Ovary (tissue), 9 donors: ENCODE results near the gene NLRP9. TPM values are rescaled to one million over a fixed set of nuclear protein-coding genes. Genes with fewer than 3 reads are reported as not detected.

Source experiments
- DNase-seq, 5 donors: peaks; one replicate each; pipeline ENCODE4 v3.0.0-alpha.2; 2019 to 2020
- H3K27ac ChIP-seq, 2 donors: fragments of 200-600 bp; one replicate each; pipeline versions ENCODE4 v1.5.1 to v1.8.0; 2019 to 2022
- H3K27me3 ChIP-seq: fragments of 200-600 bp; one replicate; pipeline ENCODE4 v1.8.0; 2022
- H3K36me3 ChIP-seq: fragments of 200-600 bp; sonication (generic); one replicate; pipeline ENCODE4 v1.5.1; 2019
- H3K4me1 ChIP-seq: one replicate; pipeline ENCODE4 v1.8.1; 2013; ENCODE audit warnings: mild to moderate bottlenecking, moderate library complexity; ENCODE audit not compliant: insufficient read depth
- H3K4me3 ChIP-seq: fragments of 200-600 bp; sonication (generic); one replicate; pipeline ENCODE4 v1.5.1; 2017
- H3K9me3 ChIP-seq, 2 donors: fragments of 200-600 bp in 1 of 2; sonication (generic) in 1 of 2; one replicate each; pipeline versions ENCODE4 v1.5.1 to v1.8.1; 2013 to 2019; ENCODE audit warnings: mild to moderate bottlenecking in 1 of 2, moderate library complexity in 1 of 2
- EP300 ChIP-seq: sonication (generic); formaldehyde crosslinking; IDR thresholded peaks from one replicate; pipeline ENCODE4 v1.6.1; 2017; ENCODE audit warnings: antibody characterized with exemption
- POLR2A ChIP-seq: fragments of 450-650 bp; IDR thresholded peaks from one replicate; pipeline ENCODE4 v1.6.1; 2017; ENCODE audit warnings: antibody characterized with exemption, mild to moderate bottlenecking, moderate library complexity
- WGBS, 3 donors: extraction: QIAGEN DNeasy Blood & Tissue Kit in 1 of 3; methylation state at CpG; one replicate each; pipeline versions ENCODE4 v1.1.5 to v1.1.7; 2013 to 2017; 5-methylcytosine and 5-hydroxymethylcytosine counted together
- intact Hi-C, 4 donors: fragments of 100-400 bp; cut with DNase I; formaldehyde crosslinking; loops; one replicate each; pipeline versions ENCODE4 v1.11.0 to v1.15.1; 2022 to 2023
- polyA plus RNA-seq, 2 donors: library from polyadenylated mRNA; stranded (reverse); fragments of 200-250 nt in 1 of 2; fragments of 350-450 nt in 1 of 2; fragmentation: Illumina TruSeq in 1 of 2; extraction: RNeasy Lipid Tissue Mini Kit (QIAGEN cat#74804) in 1 of 2; gene quantifications; one replicate each; pipeline ENCODE4 v1.2.3, GENCODE V29; 2013 to 2014
- total RNA-seq, 7 donors: library from RNA; depleted of rRNA in 2 of 7; stranded (reverse); fragments of >200 nt in 2 of 7; fragmentation: NEBNext Ultra II Directional in 3 of 7; extraction: Animal tissue kit (Norgen Biotek cat#: 25700) in 3 of 7; gene quantifications; one replicate each; pipeline versions ENCODE4 v1.1.0 to v1.2.4, GENCODE V29; 2016 to 2023
- TF ChIP-seq, protein P1 (sequence below), 3 donors: fragments of 450-650 bp in 2 of 3; fragments of 200-600 bp in 1 of 3; IDR thresholded peaks; one replicate each; pipeline versions ENCODE4 v1.5.1 to v1.8.0; 2016 to 2022; ENCODE audit warnings: antibody characterized with exemption in 3 of 3, mild to moderate bottlenecking in 1 of 3
- donor health status: DM: no; HTN: no; CAD: no; lungs with moderate emphysema.
- donor health status: DM: no; HTN: no; CAD: no.
- donor health status: Bipolar disorder and iron deficiency.
- donor health status: DM: yes; HTN: yes; CAD: no.
- donor health status: DM: no; HTN: no; CAD: no.
- donor health status: DM: yes; HTN: yes; CAD: no.

The NLRP9 gene
- total and polyA plus RNA-seq, 9 donors = 0.17 to 0.80 TPM; not detected in 7

DNA sequence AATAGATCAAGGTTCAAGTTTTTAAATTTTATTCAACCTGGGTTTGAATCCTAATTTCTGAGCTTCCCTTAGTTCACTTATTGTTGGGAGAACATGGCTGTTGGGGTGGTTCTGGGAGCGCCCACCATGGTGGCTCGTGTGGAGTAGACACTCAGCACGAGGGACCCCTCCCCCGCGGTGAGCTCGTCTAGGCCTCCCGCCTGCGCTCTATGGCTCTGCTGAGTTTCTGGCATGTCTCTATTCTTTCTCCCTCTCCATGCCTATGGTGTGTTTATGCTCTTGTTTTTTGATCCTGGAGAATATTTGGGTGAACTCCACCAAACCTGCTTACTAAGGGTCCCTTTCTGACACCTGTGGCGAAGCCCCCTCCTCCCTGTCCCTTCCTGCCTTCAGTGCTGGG is 64.7 kb downstream of the NLRP9 start:
- Histone ChIP-seq H3K4me3 (no peak overlapping the region), H3K4me1 (peaks cover 9% of the 10 kb centered on the region), H3K9me3 (no peaks in the 10 kb centered on the region), H3K27me3 (no peaks in the 10 kb centered on the region), H3K27ac (no peak overlapping the region), H3K36me3 (no peaks in the 10 kb centered on the region)
- no peak for TF ChIP-seq EP300
- TF ChIP-seq POLR2A = no peak
- TF ChIP-seq, protein P1, sequence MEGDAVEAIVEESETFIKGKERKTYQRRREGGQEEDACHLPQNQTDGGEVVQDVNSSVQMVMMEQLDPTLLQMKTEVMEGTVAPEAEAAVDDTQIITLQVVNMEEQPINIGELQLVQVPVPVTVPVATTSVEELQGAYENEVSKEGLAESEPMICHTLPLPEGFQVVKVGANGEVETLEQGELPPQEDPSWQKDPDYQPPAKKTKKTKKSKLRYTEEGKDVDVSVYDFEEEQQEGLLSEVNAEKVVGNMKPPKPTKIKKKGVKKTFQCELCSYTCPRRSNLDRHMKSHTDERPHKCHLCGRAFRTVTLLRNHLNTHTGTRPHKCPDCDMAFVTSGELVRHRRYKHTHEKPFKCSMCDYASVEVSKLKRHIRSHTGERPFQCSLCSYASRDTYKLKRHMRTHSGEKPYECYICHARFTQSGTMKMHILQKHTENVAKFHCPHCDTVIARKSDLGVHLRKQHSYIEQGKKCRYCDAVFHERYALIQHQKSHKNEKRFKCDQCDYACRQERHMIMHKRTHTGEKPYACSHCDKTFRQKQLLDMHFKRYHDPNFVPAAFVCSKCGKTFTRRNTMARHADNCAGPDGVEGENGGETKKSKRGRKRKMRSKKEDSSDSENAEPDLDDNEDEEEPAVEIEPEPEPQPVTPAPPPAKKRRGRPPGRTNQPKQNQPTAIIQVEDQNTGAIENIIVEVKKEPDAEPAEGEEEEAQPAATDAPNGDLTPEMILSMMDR (IDR thresholded peaks at IDR 0.05) = no peak
- DNase-seq = no peak
- WGBS, 3 donors = 76 to 81% (median 76%) methylated on average over 9 of the region's 9 CpGs
- intact Hi-C loops = loop anchor here in 2 of 4 donors (10.0 kb wide), 2 partner anchors 559 to 1469 kb away; partner anchors contain the start of genes PPP1R12C (in 1 of the 2) and RPS9 (in 1 of the 2)

DNA sequence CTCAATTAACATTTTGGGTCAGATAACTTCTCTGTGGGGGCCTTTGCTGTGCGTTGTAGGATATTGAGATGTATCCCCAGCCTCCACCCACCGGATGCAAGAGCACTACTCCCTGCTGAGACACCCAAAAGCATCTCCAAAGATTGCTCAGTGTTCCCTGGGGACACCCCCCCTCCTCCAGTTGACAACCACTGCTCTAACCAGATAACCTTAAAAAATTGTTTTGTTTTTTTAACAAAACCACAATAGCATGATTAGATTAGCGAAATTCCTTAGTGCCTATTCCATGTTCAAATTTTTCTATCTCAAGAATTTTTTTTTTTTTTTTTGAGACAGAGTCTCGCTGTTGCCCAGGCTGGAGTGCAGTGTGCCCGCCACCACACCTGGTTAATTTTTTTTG is 65.8 kb downstream of the NLRP9 start:
- H3K27me3 ChIP-seq = no peaks in the 10 kb centered on the region
- H3K27ac ChIP-seq = no peak overlapping the region
- H3K4me3 ChIP-seq = no peak overlapping the region
- 54 to 67% (median 58%) methylated on average over 5 of the region's 5 CpGs for WGBS, 3 donors
- H3K4me1 ChIP-seq = peaks cover 7% of the 10 kb centered on the region
- no peak for DNase-seq
- H3K9me3 ChIP-seq = no peaks in the 10 kb centered on the region
- TF ChIP-seq, protein P1 (IDR thresholded peaks at IDR 0.05) = no peak
- TF ChIP-seq POLR2A = no peak
- TF ChIP-seq EP300 = no peak
- intact Hi-C loops = loop anchor here in 2 of 4 donors (10.0 kb wide), 2 partner anchors 558 to 1468 kb away; partner anchors contain the start of genes PPP1R12C (in 1 of the 2) and RPS9 (in 1 of the 2)
- no peaks in the 10 kb centered on the region for H3K36me3 ChIP-seq

DNA sequence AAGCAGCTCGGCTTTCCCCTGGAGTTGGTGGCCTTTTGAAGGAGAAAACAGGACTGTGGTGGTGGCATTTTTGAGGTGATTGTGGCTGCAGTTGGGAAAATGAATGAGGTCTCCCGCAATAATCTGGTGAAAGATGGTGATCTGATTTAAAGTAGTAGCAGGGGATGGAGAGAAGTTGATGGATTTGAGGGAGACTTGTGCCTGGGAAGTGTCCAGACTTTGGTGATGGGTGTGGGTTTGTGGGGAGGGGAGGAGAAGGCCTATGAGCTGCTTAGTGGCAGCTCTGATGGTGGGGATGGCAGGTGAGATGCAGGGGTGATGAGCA is 67.2 kb downstream of the NLRP9 start:
- Histone ChIP-seq H3K27ac (no peak overlapping the region), H3K36me3 (no peaks in the 10 kb centered on the region), H3K4me1 (peaks cover 2% of the 10 kb centered on the region), H3K4me3 (no peak overlapping the region), H3K9me3 (no peaks in the 10 kb centered on the region), H3K27me3 (no peaks in the 10 kb centered on the region)
- TF ChIP-seq, protein P1 (IDR thresholded peaks at IDR 0.05) = no peak
- TF ChIP-seq EP300 (no peak), POLR2A (no peak)
- intact Hi-C loops = loop anchor here in 2 of 4 donors (10.0 kb wide), 2 partner anchors 556 to 1466 kb away; partner anchors contain the start of genes PPP1R12C (in 1 of the 2) and RPS9 (in 1 of the 2)
- 65 to 80% (median 71%) methylated on average over 2 of the region's 2 CpGs for WGBS, 3 donors
- DNase-seq = no peak

DNA sequence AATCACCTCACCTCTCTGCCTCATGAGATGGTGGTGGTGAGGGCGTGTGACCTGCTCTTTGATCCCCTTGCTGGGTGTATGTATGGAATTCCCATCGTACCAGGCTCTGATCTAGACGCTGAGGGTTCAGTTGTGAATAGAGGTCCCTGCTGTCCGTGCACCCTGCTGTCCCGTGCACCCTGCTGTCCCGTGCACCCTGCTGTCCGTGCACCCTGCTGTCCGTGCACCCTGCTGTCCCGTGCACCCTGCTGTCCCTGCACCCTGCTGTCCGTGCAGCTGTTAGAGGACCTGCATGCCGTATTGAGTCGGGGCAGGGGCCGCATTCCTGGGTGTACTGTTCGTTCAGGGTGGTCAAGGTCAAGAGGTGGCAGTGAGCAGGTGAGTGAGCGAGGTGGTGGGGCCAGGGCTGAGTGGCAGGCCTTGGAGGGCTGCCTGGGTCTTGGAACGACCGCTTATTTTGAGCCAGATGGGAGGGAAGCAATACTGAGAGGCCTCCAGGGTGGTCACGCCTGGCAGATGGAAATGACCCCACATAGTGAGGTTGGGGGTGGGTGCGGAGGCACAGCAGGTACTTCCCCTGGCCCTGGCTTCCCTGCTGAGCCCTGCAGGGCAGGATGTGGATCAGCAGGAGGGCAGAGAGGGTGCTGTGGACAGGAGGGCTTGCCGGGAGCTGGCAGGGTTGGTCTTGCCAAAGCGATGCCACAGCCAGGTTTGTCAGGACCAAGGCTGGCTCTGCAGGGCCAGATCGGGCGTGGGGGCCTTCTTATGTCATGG is 67.7 kb downstream of the NLRP9 start:
- intact Hi-C loops = loop anchor here in 2 of 4 donors (10.0 kb wide), 2 partner anchors 556 to 1466 kb away; partner anchors contain the start of genes PPP1R12C (in 1 of the 2) and RPS9 (in 1 of the 2)
- Histone ChIP-seq H3K9me3 (no peaks in the 10 kb centered on the region), H3K27me3 (no peaks in the 10 kb centered on the region), H3K4me3 (no peak overlapping the region), H3K36me3 (no peaks in the 10 kb centered on the region), H3K27ac (no peak overlapping the region), H3K4me1 (no peaks in the 10 kb centered on the region)
- TF ChIP-seq, protein P1 (IDR thresholded peaks at IDR 0.05) = no peak
- no peak for TF ChIP-seq EP300
- TF ChIP-seq POLR2A = no peak
- 64 to 75% (median 67%) methylated on average over 23 of the region's 23 CpGs for WGBS, 3 donors
- peak in 1 of 5 donors; percentile 45 for DNase-seq
